DOHH2 (cell line): ENCODE measurements around the gene MRPL40.

Source experiments
- H3F3A ChIP-seq: fragments of 200-600 bp; sonication (generic), shearing (Covaris generic); 2 replicates; pipeline ENCODE4 v1.6.0; 2016; ENCODE audit warnings: antibody characterized with exemption, mild to moderate bottlenecking; ENCODE audit not compliant: control insufficient read depth, insufficient read depth
- H3K27ac ChIP-seq: fragments of 200-600 bp; sonication (generic); 2 replicates; pipeline ENCODE4 v1.5.1; 2014; ENCODE audit warnings: low read depth, mild to moderate bottlenecking, low read length, moderate library complexity
- H3K27me3 ChIP-seq: fragments of 200-600 bp; sonication (generic); 2 replicates; pipeline ENCODE4 v1.6.1; 2014; ENCODE audit warnings: mild to moderate bottlenecking, low read length, mixed read lengths; ENCODE audit not compliant: control insufficient read depth
- H3K36me3 ChIP-seq: fragments of 200-600 bp; sonication (generic); 2 replicates; pipeline ENCODE4 v1.6.1; 2014; ENCODE audit warnings: mild to moderate bottlenecking, low read length, moderate library complexity, mixed read lengths; ENCODE audit not compliant: control insufficient read depth
- H3K4me1 ChIP-seq: fragments of 200-600 bp; sonication (generic); 2 replicates; pipeline ENCODE4 v1.6.1; 2014; ENCODE audit warnings: mild to moderate bottlenecking, low read length, mixed read lengths; ENCODE audit not compliant: control insufficient read depth
- H3K4me2 ChIP-seq: fragments of 200-600 bp; sonication (generic); 2 replicates; pipeline ENCODE4 v1.6.0; 2014; ENCODE audit warnings: mild to moderate bottlenecking, low read length, moderate library complexity
- H3K4me3 ChIP-seq: fragments of 200-600 bp; sonication (generic); 2 replicates; pipeline ENCODE4 v1.5.1; 2014; ENCODE audit warnings: mild to moderate bottlenecking, low read length, mixed read lengths
- H3K79me2 ChIP-seq: fragments of 200-600 bp; sonication (generic); 2 replicates; pipeline ENCODE4 v1.6.1; 2014; ENCODE audit warnings: mild to moderate bottlenecking, low read length, mixed read lengths; ENCODE audit not compliant: control insufficient read depth
- H3K9me2 ChIP-seq: fragments of 200-600 bp; sonication (generic); replicated peaks from 2 replicates; pipeline ENCODE4 v1.6.1; 2014; ENCODE audit warnings: mild to moderate bottlenecking, low read length, mixed read lengths; ENCODE audit not compliant: control insufficient read depth
- H3K9me3 ChIP-seq: fragments of 200-600 bp; sonication (generic); 2 replicates; pipeline ENCODE4 v1.6.1; 2014; ENCODE audit warnings: antibody characterized with exemption, low read length, mixed read lengths; ENCODE audit not compliant: control insufficient read depth, insufficient read depth
- H4K20me1 ChIP-seq: fragments of 200-600 bp; sonication (generic); 2 replicates; pipeline ENCODE4 v1.6.0; 2014; ENCODE audit warnings: low read depth, mild to moderate bottlenecking, antibody characterized with exemption, low read length, moderate library complexity; ENCODE audit not compliant: control insufficient read depth, insufficient read depth
- CTCF ChIP-seq: fragments of 200-600 bp; sonication (generic); IDR thresholded peaks from one replicate; pipeline ENCODE4 v1.5.1; 2014; ENCODE audit warnings: antibody characterized with exemption, mild to moderate bottlenecking, low read depth, low read length; ENCODE audit not compliant: poor library complexity, severe bottlenecking
- EZH2phosphoT487 ChIP-seq: fragments of 200-600 bp; sonication (generic); IDR thresholded peaks from 2 replicates; pipeline ENCODE4 v1.6.1; 2017; ENCODE audit warnings: borderline replicate concordance, mild to moderate bottlenecking, antibody characterized with exemption, low read length, moderate library complexity, mixed read lengths

The MRPL40 gene

GRCh38 chr22:19455585-19456370, 23.4 kb downstream of the MRPL40 start:
- no peak overlapping the region for H3K4me2 ChIP-seq

GRCh38 chr22:19456541-19456940, 24.2 kb downstream of the MRPL40 start:
- H3K4me3 ChIP-seq: no peak overlapping the region
- no peaks in the 10 kb centered on the region for H3K9me3 ChIP-seq
- H3K4me1 ChIP-seq: no peaks in the 10 kb centered on the region
- no peaks in the 10 kb centered on the region for H3F3A ChIP-seq
- TF ChIP-seq EZH2phosphoT487 (no peak), CTCF (no peak)
- H3K79me2 ChIP-seq: no peaks in the 10 kb centered on the region
- no peaks in the 10 kb centered on the region for H3K9me2 ChIP-seq
- no peaks in the 10 kb centered on the region for H4K20me1 ChIP-seq
- no peak overlapping the region for H3K27ac ChIP-seq
- no peak overlapping the region for H3K4me2 ChIP-seq
- no peaks in the 10 kb centered on the region for H3K27me3 ChIP-seq
- H3K36me3 ChIP-seq: peaks cover 81% of the 10 kb centered on the region

More at GRCh38 chr22:19455585-19456370, 23.4 kb downstream of the MRPL40 start:
- Histone ChIP-seq H3K79me2 (no peaks in the 10 kb centered on the region), H3K9me3 (no peaks in the 10 kb centered on the region), H3K36me3 (peaks cover 82% of the 10 kb centered on the region), H3K9me2 (no peaks in the 10 kb centered on the region), H3K4me3 (no peak overlapping the region), H3K27ac (no peak overlapping the region), H4K20me1 (no peaks in the 10 kb centered on the region), H3K27me3 (no peaks in the 10 kb centered on the region), H3F3A (peaks cover 3% of the 10 kb centered on the region; the same call in 1 of the 2 replicates), H3K4me1 (no peaks in the 10 kb centered on the region)
- TF ChIP-seq EZH2phosphoT487: no peak
- no peak for TF ChIP-seq CTCF

GRCh38 chr22:19457828-19458428, 25.6 kb downstream of the MRPL40 start:
- Histone ChIP-seq H3K4me1 (no peaks in the 10 kb centered on the region), H3K4me2 (no peak overlapping the region), H3K36me3 (peaks cover 76% of the 10 kb centered on the region), H3K9me3 (no peaks in the 10 kb centered on the region), H3K9me2 (no peaks in the 10 kb centered on the region), H3K27me3 (no peaks in the 10 kb centered on the region), H4K20me1 (no peaks in the 10 kb centered on the region), H3F3A (no peaks in the 10 kb centered on the region), H3K27ac (no peak overlapping the region), H3K4me3 (no peak overlapping the region), H3K79me2 (no peaks in the 10 kb centered on the region)
- TF ChIP-seq EZH2phosphoT487 (no peak), CTCF (no peak)
